OCI-LY3 (cell line): ENCODE results near the gene NCKAP5.

ENCODE experiments used
- EZH2phosphoT487 ChIP-seq: fragments of 200-600 bp; shearing (Covaris generic); IDR thresholded peaks from 2 replicates; pipeline ENCODE4 v1.6.1; 2018; ENCODE audit warnings: antibody characterized with exemption, mixed run types, low read depth
- TF ChIP-seq, protein P1 (sequence below): fragments of 200-600, 300-600 bp; sonication (generic); IDR thresholded peaks from 2 replicates; pipeline ENCODE4 v1.5.1; 2014; ENCODE audit warnings: antibody characterized with exemption, low read length, low read depth

DNA sequence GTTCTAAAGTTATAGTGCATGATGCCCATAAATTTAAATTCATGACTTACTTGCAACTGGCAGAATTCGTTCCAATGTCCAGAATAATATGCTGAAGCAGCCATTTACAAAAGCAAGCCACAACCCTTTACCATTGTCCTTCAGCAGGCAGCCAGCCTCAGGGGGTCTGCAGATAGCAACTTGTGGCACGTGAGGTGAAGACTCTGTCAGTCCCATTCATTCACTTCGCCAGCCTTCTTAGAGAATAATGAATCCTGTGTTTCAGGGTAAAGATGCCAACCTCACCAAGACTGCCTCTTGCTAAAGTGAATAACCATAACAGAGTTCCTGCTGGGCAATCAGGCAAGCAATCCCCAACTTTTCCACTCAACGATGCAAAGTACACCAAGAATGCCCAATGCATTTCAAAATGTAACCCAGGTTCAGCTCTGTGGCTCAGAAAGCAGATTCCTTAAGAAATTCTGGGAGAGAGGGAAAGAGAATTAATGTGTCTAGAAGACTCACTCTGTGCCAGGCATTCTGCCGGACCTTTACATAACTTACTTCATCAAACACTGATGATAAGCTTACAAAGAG, 315.4 kb downstream of the NCKAP5 start:
- TF ChIP-seq, protein P1, sequence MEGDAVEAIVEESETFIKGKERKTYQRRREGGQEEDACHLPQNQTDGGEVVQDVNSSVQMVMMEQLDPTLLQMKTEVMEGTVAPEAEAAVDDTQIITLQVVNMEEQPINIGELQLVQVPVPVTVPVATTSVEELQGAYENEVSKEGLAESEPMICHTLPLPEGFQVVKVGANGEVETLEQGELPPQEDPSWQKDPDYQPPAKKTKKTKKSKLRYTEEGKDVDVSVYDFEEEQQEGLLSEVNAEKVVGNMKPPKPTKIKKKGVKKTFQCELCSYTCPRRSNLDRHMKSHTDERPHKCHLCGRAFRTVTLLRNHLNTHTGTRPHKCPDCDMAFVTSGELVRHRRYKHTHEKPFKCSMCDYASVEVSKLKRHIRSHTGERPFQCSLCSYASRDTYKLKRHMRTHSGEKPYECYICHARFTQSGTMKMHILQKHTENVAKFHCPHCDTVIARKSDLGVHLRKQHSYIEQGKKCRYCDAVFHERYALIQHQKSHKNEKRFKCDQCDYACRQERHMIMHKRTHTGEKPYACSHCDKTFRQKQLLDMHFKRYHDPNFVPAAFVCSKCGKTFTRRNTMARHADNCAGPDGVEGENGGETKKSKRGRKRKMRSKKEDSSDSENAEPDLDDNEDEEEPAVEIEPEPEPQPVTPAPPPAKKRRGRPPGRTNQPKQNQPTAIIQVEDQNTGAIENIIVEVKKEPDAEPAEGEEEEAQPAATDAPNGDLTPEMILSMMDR, result no peak
- no peak for TF ChIP-seq EZH2phosphoT487
